Measurements from ENCODE around the gene DNMT3L. TPM values are rescaled to one million over a fixed set of nuclear protein-coding genes. Genes with fewer than 3 reads are reported as not detected.
"Not testable (repeated sequence)": the region's sequence is repeated elsewhere in the genome, so short reads cannot be mapped to it uniquely, and the experiment has no call there.

DNMT3L gene
- polyA plus RNA-seq, 4 donors, result 0.72 TPM; not detected in 3

DNA sequence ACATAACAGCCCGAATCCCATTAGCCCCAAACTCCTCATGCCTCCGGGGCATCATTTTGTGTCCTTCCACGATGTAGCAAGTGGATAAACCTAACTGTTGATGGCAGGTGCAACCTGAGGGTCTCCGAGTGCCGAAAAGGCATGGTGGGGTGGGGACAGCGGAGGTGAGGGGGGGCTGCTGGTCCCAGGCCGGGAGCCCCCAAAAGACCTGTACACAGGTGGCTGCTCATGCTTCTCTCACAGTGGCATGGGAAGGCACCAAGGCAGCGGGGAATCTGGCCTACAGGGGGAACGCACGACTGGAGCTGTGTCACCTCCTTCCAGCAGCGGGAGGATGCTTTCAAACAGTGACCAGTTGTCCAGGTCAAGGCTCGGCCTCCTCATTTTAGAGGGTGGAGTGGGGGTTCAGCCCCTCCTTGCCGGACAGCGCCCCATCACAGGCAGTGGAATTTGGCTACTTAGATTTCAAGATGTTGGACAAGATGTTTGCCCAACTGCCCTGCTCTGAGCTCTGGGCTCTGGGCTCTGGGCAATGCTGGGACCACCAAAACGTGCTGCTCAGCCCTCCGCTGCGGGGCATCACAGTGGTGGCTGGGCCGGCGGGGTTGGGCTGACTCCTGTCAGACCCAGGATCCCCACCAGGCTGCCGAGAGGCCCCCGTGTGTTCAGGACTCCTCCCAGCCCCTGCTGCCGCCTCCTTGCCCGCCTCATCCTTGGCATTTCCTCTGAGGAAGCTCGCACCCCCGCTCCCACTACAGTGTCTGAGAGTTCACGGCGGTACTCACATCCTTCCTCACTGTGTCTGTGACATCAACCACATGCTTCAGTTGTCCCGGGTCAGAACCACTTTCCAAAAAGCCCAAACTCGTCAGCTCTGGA, 7.6 kb downstream of the DNMT3L start:
- no peak for DNase-seq (ENCODE audit: low read depth in 4 of 4, low spot score in 3 of 4)

GRCh38 chr21:44249204-44250037, 12.3 kb downstream of the DNMT3L start:
- not testable (repeated sequence) for DNase-seq (ENCODE audit: low read depth in 4 of 4, low spot score in 3 of 4)

DNA sequence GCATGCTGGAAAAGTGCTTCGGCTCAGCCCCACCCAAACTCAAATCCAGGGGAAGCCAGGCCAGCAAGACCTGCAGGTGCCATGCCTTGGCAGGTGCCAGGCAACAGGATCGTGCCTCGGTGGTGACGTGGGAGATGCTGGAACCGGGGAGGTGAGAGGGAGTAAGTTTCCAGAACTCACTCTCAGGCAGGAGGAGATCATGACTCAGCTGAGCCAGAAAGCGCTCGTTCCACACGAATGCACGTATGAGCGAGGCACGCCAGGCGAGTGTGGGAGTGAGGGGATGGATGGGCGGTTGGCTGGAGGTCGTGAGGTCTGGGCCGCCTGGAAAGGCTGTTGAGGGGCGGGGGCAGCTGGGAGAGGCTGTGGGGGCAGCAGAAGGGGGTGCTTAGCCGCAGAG, 13.8 kb downstream of the DNMT3L start:
- DNase-seq (ENCODE audit: low read depth in 4 of 4, low spot score in 3 of 4), result not testable (repeated sequence)

- DNase-seq (ENCODE audit: low read depth in 4 of 4, low spot score in 3 of 4), result not testable (repeated sequence)
Measured at GRCh38 chr21:44243980-44244379, 17.7 kb downstream of the DNMT3L start.

DNA sequence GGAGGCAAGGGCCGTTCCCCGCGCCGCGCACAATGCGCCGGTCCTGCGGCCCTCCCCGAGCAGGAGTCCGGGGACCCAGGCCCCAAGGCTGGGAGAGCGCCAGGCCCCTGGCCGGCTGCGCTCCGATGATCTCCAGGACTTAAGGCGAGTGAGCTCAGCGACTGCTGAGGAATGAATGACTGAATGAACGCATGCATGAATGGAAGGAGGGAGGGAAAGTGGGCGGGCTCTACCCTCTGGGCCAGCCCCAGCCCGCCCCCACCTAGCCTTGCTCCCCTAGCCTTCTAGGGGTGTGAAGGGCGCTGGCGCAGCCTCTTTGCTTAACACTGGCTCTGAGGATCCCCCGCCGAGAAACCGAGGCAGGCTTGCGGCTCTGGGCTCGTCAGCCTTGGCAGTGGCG, 20.4 kb downstream of the DNMT3L start:
- not testable (repeated sequence) for DNase-seq (ENCODE audit: low read depth in 4 of 4, low spot score in 3 of 4)

- not testable (repeated sequence) for DNase-seq (ENCODE audit: low read depth in 4 of 4, low spot score in 3 of 4)
Measured at GRCh38 chr21:44240842-44241241, 20.9 kb downstream of the DNMT3L start, which contains the start of gene ICOSLG. Gene ICOSLG, minus strand, starts transcription at chr21:44240943. Its CDS starts 126 bp downstream, at chr21:44240817.

DNA sequence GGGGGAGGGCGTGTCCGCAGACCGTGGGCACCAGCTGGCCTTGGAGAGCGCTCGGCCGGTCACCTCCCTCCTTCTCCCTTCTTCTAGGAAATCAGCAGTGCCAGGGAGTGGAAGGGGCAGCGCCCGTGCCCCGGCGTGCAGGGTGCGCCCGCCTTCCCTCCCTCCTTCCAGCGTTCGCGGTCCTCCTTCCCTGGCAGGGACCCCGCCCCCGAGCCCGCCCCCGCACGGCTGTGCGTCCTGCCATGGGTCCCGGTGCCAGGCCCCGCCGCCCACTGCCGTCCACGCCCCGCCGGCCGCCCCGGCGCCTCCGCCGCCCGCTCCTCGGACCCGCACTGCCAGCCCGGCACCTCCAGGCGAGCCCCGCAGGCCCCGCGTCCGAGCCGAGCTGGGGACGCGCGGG, 21.3 kb downstream of the DNMT3L start:
- not testable (repeated sequence) for DNase-seq (ENCODE audit: low read depth in 4 of 4, low spot score in 3 of 4)

DNA sequence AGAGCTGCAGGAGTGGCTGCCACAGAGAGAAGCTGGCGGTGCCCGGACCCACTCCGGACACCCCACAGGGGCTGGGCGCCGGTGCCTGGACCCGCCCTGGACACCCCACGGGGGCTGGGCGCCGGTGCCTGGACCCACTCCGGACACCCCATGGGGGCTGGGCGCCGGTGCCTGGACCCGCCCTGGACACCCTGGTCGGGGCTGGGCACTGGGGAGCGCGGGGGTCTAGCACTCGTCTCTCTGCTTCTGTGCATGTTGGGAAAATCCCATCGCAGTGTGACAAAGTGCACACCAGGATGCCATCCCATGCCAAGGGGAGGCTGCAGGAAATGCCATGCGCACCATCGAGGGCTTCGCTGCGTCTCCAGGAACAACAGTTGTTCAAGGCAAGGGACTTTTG, 32.1 kb downstream of the DNMT3L start:
- DNase-seq (ENCODE audit: low read depth in 4 of 4, low spot score in 3 of 4), result not testable (repeated sequence)

DNA sequence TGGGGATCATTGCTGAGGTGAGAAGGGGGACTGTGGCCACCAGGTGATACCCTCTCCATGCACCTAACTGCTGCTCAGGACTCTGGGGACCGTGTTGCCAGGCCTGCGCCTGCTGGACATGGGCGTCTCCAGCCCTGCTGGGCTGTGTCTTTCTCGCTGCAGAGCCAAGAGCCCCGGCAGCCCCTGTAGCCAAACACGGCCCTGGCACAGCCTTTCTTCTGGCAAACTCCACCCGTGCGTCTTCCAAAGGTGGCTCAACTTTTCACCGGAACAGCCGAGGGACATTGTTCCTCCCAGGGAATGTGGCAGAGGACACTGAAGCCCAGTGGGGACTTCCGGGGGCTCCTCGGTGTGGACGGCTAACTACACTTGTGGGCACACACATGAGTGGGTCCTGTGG, 33.6 kb downstream of the DNMT3L start:
- DNase-seq (ENCODE audit: low read depth in 4 of 4, low spot score in 3 of 4), result not testable (repeated sequence)

DNA sequence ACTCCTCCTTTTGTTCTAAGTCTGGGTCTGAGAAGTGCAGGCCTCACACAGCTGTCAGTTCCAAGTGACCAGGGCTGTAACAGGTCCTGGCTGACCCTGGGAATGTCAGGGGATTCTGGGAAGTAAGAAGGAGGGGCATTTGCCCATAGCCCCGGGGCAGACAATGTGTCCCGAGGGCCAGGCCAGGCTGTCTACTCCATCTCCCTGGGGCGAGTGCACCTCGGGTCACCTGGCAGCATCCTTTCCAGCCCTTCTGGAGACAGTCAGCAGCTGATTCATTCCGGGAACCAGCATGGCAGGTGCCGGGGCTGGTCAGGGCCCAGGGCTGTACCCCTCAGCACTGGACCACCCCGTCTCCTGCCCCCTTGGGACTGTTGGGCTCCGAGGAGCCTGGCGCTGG, 34.1 kb downstream of the DNMT3L start:
- DNase-seq (ENCODE audit: low read depth in 4 of 4, low spot score in 3 of 4), result not testable (repeated sequence)

DNA sequence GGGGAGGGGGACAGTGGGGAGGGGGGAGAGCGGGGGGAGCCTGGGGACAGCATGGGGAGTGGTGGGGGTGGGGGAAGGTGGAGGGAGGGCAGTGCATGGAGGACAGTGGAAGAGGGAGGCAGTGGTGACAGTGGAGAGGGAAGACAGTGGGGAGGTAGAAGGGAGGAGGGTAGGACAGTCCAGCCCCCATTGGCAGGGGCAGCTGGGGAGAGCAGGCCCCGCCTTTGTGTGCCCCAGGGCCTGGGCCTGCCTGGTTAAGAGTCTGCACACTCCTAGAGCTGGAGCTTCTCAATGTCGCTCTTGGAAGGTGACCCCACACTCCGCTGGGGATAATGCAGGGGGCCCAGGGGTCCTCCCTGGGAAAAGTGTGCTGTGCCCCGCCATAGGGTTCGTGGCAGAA, 36.1 kb downstream of the DNMT3L start:
- not testable (repeated sequence) for DNase-seq (ENCODE audit: low read depth in 4 of 4, low spot score in 3 of 4)

DNA sequence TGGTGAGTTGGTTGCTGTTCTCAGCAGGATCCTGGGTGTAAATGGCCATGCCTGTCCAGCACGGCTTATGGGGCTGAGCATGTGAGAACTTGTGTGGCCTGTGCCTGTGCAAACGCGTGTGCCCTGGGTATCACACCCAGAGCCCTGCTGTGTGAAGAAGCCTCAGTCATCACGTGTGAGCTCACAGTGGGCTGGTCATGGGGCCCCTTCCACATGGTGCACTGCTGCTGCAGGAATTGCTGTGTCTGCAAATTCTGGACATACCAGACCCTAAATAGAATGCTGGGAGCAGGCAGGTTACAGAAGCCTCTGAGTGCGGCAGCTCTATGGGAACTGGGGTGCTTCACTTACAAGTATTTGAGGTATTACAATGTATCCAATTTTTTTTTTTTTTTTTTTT, 38.4 kb downstream of the DNMT3L start:
- DNase-seq (ENCODE audit: low read depth in 4 of 4, low spot score in 3 of 4), result not testable (repeated sequence)

DNA sequence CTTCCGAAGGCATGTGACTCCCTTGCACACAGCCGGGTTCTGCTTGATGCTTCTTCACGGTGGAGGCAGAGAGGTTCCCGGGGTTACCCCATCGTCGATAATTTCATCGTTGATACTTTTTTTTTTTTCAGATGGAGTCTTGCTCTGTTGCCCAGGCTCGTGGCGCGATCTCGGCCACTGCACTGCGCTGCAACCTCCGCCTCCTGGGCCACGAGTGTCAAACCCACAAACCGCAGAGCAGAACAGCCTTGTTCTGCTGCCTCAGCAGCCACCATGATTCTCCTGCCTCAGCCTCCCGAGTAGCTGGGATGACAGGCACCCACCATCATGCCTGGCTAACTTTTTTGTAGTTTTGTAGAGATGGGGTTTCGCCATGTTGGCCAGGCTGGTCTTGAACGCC, 41.0 kb downstream of the DNMT3L start:
- not testable (repeated sequence) for DNase-seq (ENCODE audit: low read depth in 4 of 4, low spot score in 3 of 4)

DNA sequence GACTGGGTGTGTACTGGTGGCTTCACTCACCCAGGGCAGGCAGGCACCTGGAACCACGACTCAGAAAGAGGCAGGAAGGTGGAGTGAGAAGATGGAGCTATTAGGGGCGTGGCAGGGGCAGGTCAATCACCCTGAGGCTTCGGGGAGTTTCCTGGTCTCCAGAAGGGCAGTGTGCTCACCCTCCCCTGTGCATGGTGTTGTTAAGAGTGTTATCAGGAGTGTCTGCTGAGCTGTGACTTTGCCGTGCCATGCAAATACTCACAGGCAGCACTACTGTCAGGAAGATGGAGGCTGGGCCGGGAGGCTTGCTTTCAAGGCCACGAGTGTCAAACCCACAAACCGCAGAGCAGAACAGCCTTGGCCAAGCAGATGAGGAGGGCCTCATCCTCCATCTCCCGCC, 43.2 kb downstream of the DNMT3L start:
- DNase-seq (ENCODE audit: low read depth in 4 of 4, low spot score in 3 of 4), result not testable (repeated sequence)

- not testable (repeated sequence) for DNase-seq (ENCODE audit: low read depth in 4 of 4, low spot score in 3 of 4)
Measured at GRCh38 chr21:44211978-44212377, 49.7 kb downstream of the DNMT3L start.

GRCh38 chr21:44211574-44211973, 50.1 kb downstream of the DNMT3L start:
- DNase-seq (ENCODE audit: low read depth in 4 of 4, low spot score in 3 of 4), result not testable (repeated sequence)

GRCh38 chr21:44207860-44208646, 53.6 kb downstream of the DNMT3L start:
- DNase-seq (ENCODE audit: low read depth in 4 of 4, low spot score in 3 of 4), result not testable (repeated sequence)

- DNase-seq (ENCODE audit: low read depth in 4 of 4, low spot score in 3 of 4), result not testable (repeated sequence)
Measured at GRCh38 chr21:44206698-44207676, 54.7 kb downstream of the DNMT3L start.

- not testable (repeated sequence) for DNase-seq (ENCODE audit: low read depth in 4 of 4, low spot score in 3 of 4)
Measured at GRCh38 chr21:44206187-44206586, 55.5 kb downstream of the DNMT3L start.
